ENCODE measurements around the gene RPTOR.

DNA sequence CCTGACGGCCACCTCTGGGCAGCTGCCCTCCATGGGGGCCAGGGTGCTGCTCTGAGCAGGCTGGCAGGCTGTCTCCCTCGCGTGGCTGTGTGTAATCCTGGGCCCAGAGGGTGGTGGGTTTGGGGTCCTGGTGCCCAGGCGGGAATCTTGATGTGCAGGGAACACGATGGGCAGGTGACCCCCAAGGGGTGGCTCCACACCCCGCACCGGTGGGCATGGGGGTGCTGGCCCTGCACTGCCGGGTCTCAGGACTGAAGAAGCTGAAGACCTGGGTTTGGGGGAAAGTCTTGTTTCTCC lies 455.6 kb downstream of the RPTOR start:
- TF ChIP-seq, protein P1, sequence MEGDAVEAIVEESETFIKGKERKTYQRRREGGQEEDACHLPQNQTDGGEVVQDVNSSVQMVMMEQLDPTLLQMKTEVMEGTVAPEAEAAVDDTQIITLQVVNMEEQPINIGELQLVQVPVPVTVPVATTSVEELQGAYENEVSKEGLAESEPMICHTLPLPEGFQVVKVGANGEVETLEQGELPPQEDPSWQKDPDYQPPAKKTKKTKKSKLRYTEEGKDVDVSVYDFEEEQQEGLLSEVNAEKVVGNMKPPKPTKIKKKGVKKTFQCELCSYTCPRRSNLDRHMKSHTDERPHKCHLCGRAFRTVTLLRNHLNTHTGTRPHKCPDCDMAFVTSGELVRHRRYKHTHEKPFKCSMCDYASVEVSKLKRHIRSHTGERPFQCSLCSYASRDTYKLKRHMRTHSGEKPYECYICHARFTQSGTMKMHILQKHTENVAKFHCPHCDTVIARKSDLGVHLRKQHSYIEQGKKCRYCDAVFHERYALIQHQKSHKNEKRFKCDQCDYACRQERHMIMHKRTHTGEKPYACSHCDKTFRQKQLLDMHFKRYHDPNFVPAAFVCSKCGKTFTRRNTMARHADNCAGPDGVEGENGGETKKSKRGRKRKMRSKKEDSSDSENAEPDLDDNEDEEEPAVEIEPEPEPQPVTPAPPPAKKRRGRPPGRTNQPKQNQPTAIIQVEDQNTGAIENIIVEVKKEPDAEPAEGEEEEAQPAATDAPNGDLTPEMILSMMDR (IDR thresholded peaks at IDR 0.05; ENCODE audit: borderline replicate concordance, extremely low read depth, low read length, poor library complexity, severe bottlenecking) = no peak
- no peak for TF ChIP-seq EZH2 (IDR thresholded peaks at IDR 0.05; ENCODE audit: borderline replicate concordance, low read depth, low read length, severe bottlenecking)
